ENCODE measurements around the gene PKD1L1.

PKD1L1 gene

DNA sequence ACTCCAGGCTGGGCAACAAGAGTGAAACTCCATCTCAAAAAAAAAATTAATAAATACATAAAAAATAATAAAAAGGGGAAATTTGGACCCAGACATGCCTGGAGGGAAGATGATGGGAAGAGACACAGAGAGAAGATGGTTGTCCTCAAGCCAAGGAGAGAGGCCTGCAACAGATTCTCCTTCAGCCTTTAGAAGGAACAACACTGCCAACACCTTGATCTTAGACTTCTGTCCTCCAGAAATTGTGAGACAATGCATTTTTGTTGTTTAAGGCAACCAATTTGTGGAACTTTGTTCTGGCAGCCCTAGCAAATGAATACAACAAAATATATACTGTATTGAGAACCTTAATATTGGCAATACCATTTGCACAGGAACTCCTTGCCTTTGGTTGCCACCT is 186.1 kb downstream of the PKD1L1 start:
- TF ChIP-seq SNAI2 (CRISPR knock-in tag; IDR thresholded peaks at IDR 0.05) (no peak), RARB (CRISPR knock-in tag; IDR thresholded peaks at IDR 0.05) (0 out of 2 replicates have a peak, but pooled peaks have one; percentile 15), BACH2 (CRISPR knock-in tag; IDR thresholded peaks at IDR 0.05; ENCODE audit: borderline replicate concordance) (no peak), ISL1 (CRISPR knock-in tag; IDR thresholded peaks at IDR 0.05) (peak; percentile 12; the same call in 1 of the 2 replicates), OSR1 (CRISPR knock-in tag; IDR thresholded peaks at IDR 0.05) (0 out of 2 replicates have a peak, but pooled peaks have one; percentile 41)
- no peak for ATAC-seq

DNA sequence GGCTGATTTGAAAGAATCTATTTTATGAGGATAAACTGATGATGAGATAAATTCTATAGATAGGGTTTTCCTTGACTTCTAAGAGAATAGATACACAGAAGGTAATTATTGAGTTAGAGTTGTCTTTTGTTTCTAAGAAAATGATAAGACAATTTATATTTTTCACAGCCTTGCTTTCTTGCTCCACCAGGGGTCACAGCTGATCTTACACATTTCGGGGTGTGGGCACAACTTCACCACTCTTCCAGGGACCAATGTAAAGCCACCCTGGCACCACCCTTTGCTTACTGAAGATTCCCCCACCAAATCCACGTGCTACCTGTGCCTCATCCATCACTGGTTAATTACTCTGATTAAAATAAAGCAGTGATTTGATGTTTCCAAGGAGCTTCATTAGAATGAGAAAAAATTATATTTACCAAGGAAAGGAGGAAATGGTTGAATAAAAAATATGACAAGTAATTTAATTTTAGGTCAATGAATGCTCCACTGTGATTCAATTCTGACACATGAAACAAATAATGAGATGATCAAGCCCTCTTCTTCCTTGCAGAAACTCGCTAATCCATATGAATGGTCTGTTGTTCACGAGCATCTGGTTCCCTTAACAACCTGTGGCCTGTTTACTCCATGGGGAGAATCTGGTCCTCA is 189.1 kb downstream of the PKD1L1 start:
- no peak for TF ChIP-seq GLIS3 (CRISPR knock-in tag; IDR thresholded peaks at IDR 0.05)
- no peak for TF ChIP-seq ZNF70 (CRISPR knock-in tag; IDR thresholded peaks at IDR 0.05)
- TF ChIP-seq ZC3H10 (CRISPR knock-in tag; IDR thresholded peaks at IDR 0.05) = peak; percentile 90
- TF ChIP-seq BACH2 (CRISPR knock-in tag; IDR thresholded peaks at IDR 0.05; ENCODE audit: borderline replicate concordance) = no peak
- TF ChIP-seq RARB (CRISPR knock-in tag; IDR thresholded peaks at IDR 0.05) = no peak
- TF ChIP-seq OSR1 (CRISPR knock-in tag; IDR thresholded peaks at IDR 0.05) = no peak
- TF ChIP-seq ZFP3 (CRISPR knock-in tag; IDR thresholded peaks at IDR 0.05) = no peak
- no peak for TF ChIP-seq TOX (CRISPR knock-in tag; IDR thresholded peaks at IDR 0.05; ENCODE audit: borderline replicate concordance)
- TF ChIP-seq, protein P1, sequence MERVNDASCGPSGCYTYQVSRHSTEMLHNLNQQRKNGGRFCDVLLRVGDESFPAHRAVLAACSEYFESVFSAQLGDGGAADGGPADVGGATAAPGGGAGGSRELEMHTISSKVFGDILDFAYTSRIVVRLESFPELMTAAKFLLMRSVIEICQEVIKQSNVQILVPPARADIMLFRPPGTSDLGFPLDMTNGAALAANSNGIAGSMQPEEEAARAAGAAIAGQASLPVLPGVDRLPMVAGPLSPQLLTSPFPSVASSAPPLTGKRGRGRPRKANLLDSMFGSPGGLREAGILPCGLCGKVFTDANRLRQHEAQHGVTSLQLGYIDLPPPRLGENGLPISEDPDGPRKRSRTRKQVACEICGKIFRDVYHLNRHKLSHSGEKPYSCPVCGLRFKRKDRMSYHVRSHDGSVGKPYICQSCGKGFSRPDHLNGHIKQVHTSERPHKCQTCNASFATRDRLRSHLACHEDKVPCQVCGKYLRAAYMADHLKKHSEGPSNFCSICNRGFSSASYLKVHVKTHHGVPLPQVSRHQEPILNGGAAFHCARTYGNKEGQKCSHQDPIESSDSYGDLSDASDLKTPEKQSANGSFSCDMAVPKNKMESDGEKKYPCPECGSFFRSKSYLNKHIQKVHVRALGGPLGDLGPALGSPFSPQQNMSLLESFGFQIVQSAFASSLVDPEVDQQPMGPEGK (CRISPR knock-in tag; IDR thresholded peaks at IDR 0.05; ENCODE audit: borderline replicate concordance) = peak; percentile 62; the same call in 1 of the 2 replicates
- 0 out of 2 replicates have a peak, but pooled peaks have one; percentile 4 for TF ChIP-seq CSDC2 (CRISPR knock-in tag; IDR thresholded peaks at IDR 0.05)
- ATAC-seq = 0 out of 3 replicates have a peak, but pooled peaks have one; percentile 3

DNA sequence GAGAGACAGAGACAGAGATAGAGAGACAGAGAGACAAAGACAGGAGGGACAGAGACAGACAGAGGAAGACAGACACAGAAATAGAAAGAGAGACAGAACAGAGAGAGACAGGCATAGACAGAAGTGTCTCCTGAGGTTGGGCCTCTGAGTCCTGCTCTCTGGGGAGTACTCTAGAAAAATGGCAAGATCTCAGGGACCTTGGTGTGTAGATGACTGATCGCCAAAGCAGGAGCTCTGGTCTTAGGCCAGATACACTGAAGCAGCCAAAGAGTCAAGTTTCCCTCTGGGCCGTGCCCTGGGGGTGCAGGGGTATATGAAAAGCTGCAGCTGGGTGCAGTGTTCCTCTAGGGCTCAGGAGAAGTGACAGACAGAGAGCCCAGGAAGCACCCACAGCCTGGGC is 189.7 kb downstream of the PKD1L1 start:
- ATAC-seq = peak; percentile 15

DNA sequence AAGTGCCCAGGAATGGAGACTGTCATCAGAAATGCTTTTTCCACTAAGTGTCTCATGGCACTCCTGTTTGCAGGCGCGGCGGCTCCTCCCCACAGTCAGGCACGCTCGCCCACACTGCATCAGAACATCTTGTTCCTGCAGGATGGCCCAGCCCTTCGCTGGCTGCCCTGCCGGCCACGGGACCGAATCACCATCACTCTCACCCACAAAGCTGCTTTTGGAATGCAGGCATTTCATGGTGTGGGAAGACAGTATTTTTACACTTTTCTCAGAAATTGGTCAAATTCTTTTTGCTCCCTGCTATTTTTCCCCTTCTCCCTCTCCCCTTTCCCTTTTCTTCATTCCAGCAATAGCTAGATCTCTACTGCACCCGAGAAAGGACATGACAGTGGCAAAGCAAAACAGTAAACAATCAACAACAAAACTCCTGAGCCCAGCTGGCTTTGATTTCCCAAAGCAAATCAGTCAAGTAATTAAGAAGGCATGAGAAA is 190.3 kb downstream of the PKD1L1 start:
- peak; percentile 85 for ATAC-seq
- TF ChIP-seq TOX (CRISPR knock-in tag; IDR thresholded peaks at IDR 0.05; ENCODE audit: borderline replicate concordance) = no peak
- TF ChIP-seq GLIS3 (CRISPR knock-in tag; IDR thresholded peaks at IDR 0.05) = 0 out of 2 replicates have a peak, but pooled peaks have one; percentile 35
- TF ChIP-seq, protein P1 (CRISPR knock-in tag; IDR thresholded peaks at IDR 0.05; ENCODE audit: borderline replicate concordance) = no peak
- TF ChIP-seq PPARA (CRISPR knock-in tag; IDR thresholded peaks at IDR 0.05; ENCODE audit: borderline replicate concordance) = no peak
- TF ChIP-seq, protein P2, sequence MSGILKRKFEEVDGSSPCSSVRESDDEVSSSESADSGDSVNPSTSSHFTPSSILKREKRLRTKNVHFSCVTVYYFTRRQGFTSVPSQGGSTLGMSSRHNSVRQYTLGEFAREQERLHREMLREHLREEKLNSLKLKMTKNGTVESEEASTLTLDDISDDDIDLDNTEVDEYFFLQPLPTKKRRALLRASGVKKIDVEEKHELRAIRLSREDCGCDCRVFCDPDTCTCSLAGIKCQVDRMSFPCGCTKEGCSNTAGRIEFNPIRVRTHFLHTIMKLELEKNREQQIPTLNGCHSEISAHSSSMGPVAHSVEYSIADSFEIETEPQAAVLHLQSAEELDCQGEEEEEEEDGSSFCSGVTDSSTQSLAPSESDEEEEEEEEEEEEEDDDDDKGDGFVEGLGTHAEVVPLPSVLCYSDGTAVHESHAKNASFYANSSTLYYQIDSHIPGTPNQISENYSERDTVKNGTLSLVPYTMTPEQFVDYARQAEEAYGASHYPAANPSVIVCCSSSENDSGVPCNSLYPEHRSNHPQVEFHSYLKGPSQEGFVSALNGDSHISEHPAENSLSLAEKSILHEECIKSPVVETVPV (CRISPR knock-in tag; IDR thresholded peaks at IDR 0.05) = no peak
- TF ChIP-seq ZNF70 (CRISPR knock-in tag; IDR thresholded peaks at IDR 0.05) = no peak
- no peak for TF ChIP-seq ZFP3 (CRISPR knock-in tag; IDR thresholded peaks at IDR 0.05)
- TF ChIP-seq, protein P3, sequence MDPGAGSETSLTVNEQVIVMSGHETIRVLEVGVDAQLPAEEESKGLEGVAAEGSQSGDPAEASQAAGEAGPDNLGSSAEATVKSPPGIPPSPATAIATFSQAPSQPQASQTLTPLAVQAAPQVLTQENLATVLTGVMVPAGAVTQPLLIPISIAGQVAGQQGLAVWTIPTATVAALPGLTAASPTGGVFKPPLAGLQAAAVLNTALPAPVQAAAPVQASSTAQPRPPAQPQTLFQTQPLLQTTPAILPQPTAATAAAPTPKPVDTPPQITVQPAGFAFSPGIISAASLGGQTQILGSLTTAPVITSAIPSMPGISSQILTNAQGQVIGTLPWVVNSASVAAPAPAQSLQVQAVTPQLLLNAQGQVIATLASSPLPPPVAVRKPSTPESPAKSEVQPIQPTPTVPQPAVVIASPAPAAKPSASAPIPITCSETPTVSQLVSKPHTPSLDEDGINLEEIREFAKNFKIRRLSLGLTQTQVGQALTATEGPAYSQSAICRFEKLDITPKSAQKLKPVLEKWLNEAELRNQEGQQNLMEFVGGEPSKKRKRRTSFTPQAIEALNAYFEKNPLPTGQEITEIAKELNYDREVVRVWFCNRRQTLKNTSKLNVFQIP (CRISPR knock-in tag; IDR thresholded peaks at IDR 0.05; ENCODE audit: borderline replicate concordance, low read depth) = no peak
- no peak for TF ChIP-seq OSR1 (CRISPR knock-in tag; IDR thresholded peaks at IDR 0.05)
- TF ChIP-seq ESRRG (CRISPR knock-in tag; IDR thresholded peaks at IDR 0.05) = no peak
- TF ChIP-seq, protein P4, sequence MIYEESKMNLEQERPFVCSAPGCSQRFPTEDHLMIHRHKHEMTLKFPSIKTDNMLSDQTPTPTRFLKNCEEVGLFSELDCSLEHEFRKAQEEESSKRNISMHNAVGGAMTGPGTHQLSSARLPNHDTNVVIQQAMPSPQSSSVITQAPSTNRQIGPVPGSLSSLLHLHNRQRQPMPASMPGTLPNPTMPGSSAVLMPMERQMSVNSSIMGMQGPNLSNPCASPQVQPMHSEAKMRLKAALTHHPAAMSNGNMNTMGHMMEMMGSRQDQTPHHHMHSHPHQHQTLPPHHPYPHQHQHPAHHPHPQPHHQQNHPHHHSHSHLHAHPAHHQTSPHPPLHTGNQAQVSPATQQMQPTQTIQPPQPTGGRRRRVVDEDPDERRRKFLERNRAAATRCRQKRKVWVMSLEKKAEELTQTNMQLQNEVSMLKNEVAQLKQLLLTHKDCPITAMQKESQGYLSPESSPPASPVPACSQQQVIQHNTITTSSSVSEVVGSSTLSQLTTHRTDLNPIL (CRISPR knock-in tag; IDR thresholded peaks at IDR 0.05; ENCODE audit: low read depth) = no peak
- TF ChIP-seq ZFP30 (CRISPR knock-in tag; IDR thresholded peaks at IDR 0.05) = no peak
- TF ChIP-seq, protein P5, sequence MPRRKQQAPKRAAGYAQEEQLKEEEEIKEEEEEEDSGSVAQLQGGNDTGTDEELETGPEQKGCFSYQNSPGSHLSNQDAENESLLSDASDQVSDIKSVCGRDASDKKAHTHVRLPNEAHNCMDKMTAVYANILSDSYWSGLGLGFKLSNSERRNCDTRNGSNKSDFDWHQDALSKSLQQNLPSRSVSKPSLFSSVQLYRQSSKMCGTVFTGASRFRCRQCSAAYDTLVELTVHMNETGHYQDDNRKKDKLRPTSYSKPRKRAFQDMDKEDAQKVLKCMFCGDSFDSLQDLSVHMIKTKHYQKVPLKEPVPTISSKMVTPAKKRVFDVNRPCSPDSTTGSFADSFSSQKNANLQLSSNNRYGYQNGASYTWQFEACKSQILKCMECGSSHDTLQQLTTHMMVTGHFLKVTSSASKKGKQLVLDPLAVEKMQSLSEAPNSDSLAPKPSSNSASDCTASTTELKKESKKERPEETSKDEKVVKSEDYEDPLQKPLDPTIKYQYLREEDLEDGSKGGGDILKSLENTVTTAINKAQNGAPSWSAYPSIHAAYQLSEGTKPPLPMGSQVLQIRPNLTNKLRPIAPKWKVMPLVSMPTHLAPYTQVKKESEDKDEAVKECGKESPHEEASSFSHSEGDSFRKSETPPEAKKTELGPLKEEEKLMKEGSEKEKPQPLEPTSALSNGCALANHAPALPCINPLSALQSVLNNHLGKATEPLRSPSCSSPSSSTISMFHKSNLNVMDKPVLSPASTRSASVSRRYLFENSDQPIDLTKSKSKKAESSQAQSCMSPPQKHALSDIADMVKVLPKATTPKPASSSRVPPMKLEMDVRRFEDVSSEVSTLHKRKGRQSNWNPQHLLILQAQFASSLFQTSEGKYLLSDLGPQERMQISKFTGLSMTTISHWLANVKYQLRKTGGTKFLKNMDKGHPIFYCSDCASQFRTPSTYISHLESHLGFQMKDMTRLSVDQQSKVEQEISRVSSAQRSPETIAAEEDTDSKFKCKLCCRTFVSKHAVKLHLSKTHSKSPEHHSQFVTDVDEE (CRISPR knock-in tag; IDR thresholded peaks at IDR 0.05) = no peak

More for the DNA sequence above, 189.7 kb downstream of the PKD1L1 start:
- TF ChIP-seq OSR1 (CRISPR knock-in tag; IDR thresholded peaks at IDR 0.05) (peak; percentile 63; the same call in 1 of the 2 replicates), ZNF70 (CRISPR knock-in tag; IDR thresholded peaks at IDR 0.05) (no peak), ZFP3 (CRISPR knock-in tag; IDR thresholded peaks at IDR 0.05) (peak; percentile 14; the same call in 1 of the 2 replicates)
- TF ChIP-seq, protein P1 (CRISPR knock-in tag; IDR thresholded peaks at IDR 0.05; ENCODE audit: borderline replicate concordance) = no peak
